MM.1S (cell line): ENCODE measurements around the gene GSTP1.
"Not testable (repeated sequence)": the region's sequence is repeated elsewhere in the genome, so short reads cannot be mapped to it uniquely, and the experiment has no call there.

ENCODE experiments used
- DNase-seq: peaks from one replicate; pipeline ENCODE4 v3.0.0-alpha.2; 2015
- H2AFZ ChIP-seq: fragments of 300-600 bp; sonication (generic); 2 replicates; pipeline ENCODE4 v1.6.0; 2016; ENCODE audit warnings: antibody characterized with exemption, low read length
- H3F3A ChIP-seq: fragments of 300-600 bp; sonication (generic); 2 replicates; pipeline ENCODE4 v1.6.1; 2016; ENCODE audit warnings: mild to moderate bottlenecking, antibody characterized with exemption, low read length, moderate library complexity, mixed read lengths; ENCODE audit not compliant: insufficient read depth
- H3K27ac ChIP-seq: fragments of 300-600 bp; sonication (generic); 2 replicates; pipeline ENCODE4 v1.5.1; 2016; ENCODE audit warnings: mild to moderate bottlenecking, low read length
- H3K27me3 ChIP-seq: fragments of 300-600 bp; sonication (generic); replicated peaks from 2 replicates; pipeline ENCODE4 v1.6.0; 2016; ENCODE audit warnings: low read length; ENCODE audit not compliant: insufficient read depth
- H3K36me3 ChIP-seq: fragments of 300-600 bp; sonication (generic); replicated peaks from 2 replicates; pipeline ENCODE4 v1.6.1; 2016; ENCODE audit warnings: mild to moderate bottlenecking, low read length, mixed read lengths; ENCODE audit not compliant: insufficient read depth
- H3K4me1 ChIP-seq: fragments of 300-600 bp; sonication (generic); 2 replicates; pipeline ENCODE4 v1.6.1; 2016; ENCODE audit warnings: low read length, mixed read lengths
- H3K4me2 ChIP-seq: fragments of 300-600 bp; sonication (generic); 2 replicates; pipeline ENCODE4 v1.6.0; 2016; ENCODE audit warnings: low read depth, low read length
- H3K4me3 ChIP-seq: fragments of 300-600 bp; sonication (generic); 2 replicates; pipeline ENCODE4 v1.5.1; 2016; ENCODE audit warnings: low read length, mixed read lengths
- H3K79me2 ChIP-seq: fragments of 300-600 bp; sonication (generic); 2 replicates; pipeline ENCODE4 v1.6.1; 2016; ENCODE audit warnings: mixed run types, low read length, mixed read lengths
- H3K9ac ChIP-seq: fragments of 300-600 bp; sonication (generic); 2 replicates; pipeline ENCODE4 v1.6.1; 2016; ENCODE audit warnings: low read length, mixed read lengths
- H3K9me2 ChIP-seq: fragments of 300-600 bp; sonication (generic); replicated peaks from 2 replicates; pipeline ENCODE4 v1.6.1; 2016; ENCODE audit warnings: mild to moderate bottlenecking, low read length, mixed read lengths; ENCODE audit not compliant: insufficient read depth
- H3K9me3 ChIP-seq: fragments of 300-600 bp; sonication (generic); replicated peaks from 2 replicates; pipeline ENCODE4 v1.6.1; 2016; ENCODE audit warnings: mild to moderate bottlenecking, low read length, mixed read lengths; ENCODE audit not compliant: insufficient read depth
- H4K20me1 ChIP-seq: fragments of 300-600 bp; sonication (generic); 2 replicates; pipeline ENCODE4 v1.6.1; 2016; ENCODE audit warnings: mild to moderate bottlenecking, low read length, moderate library complexity, mixed read lengths; ENCODE audit not compliant: insufficient read depth
- EZH2 ChIP-seq: fragments of 300-600 bp; sonication (generic); optimal IDR thresholded peaks from 2 replicates; pipeline ENCODE3; 2017; ENCODE audit warnings: low read depth, mild to moderate bottlenecking, antibody characterized with exemption, low read length, mixed read lengths
- EZH2phosphoT487 ChIP-seq: fragments of 300-600 bp; sonication (generic); IDR thresholded peaks from 2 replicates; pipeline ENCODE4 v1.6.1; 2018; ENCODE audit warnings: antibody characterized with exemption, low read length
- TF ChIP-seq, protein P1 (sequence below): fragments of 300-600 bp; sonication (generic); IDR thresholded peaks from 2 replicates; pipeline ENCODE4 v1.5.1; 2016; ENCODE audit warnings: antibody characterized with exemption, low read length, mixed read lengths

The GSTP1 gene

DNA sequence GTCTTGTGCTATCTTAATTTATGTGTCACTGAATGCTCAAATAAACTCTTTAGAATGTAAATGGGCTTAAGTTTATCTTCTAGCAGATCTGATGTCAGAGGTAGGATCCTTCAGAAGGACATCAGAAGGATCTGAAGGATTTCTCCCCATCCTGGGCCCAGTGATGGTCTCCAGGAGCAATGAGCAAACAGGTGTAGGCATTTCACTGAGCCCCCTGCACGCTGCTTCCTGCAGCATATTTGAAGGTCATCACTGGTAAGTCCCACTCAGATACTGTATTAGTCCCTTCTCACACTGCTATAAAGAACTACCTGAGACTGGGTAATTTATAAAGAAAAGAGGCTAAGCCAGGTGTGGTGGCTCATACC lies 4.5 kb downstream of the GSTP1 start:
- peaks cover 8% of the 10 kb centered on the region; the same call in 1 of the 2 replicates for H3K36me3 ChIP-seq
- peaks cover 24% of the 10 kb centered on the region for H3K79me2 ChIP-seq
- peak overlapping the region; percentile 49; the same call in 1 of the 2 replicates for H3K4me2 ChIP-seq
- H3K9ac ChIP-seq: peak overlapping the region; percentile 2; the same call in 1 of the 2 replicates
- H3K9me3 ChIP-seq: no peaks in the 10 kb centered on the region
- TF ChIP-seq EZH2: no peak
- TF ChIP-seq, protein P1, sequence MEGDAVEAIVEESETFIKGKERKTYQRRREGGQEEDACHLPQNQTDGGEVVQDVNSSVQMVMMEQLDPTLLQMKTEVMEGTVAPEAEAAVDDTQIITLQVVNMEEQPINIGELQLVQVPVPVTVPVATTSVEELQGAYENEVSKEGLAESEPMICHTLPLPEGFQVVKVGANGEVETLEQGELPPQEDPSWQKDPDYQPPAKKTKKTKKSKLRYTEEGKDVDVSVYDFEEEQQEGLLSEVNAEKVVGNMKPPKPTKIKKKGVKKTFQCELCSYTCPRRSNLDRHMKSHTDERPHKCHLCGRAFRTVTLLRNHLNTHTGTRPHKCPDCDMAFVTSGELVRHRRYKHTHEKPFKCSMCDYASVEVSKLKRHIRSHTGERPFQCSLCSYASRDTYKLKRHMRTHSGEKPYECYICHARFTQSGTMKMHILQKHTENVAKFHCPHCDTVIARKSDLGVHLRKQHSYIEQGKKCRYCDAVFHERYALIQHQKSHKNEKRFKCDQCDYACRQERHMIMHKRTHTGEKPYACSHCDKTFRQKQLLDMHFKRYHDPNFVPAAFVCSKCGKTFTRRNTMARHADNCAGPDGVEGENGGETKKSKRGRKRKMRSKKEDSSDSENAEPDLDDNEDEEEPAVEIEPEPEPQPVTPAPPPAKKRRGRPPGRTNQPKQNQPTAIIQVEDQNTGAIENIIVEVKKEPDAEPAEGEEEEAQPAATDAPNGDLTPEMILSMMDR: no peak
- no peak for TF ChIP-seq EZH2phosphoT487
- no peak overlapping the region for H3K4me3 ChIP-seq
- no peak overlapping the region for H2AFZ ChIP-seq
- H3K4me1 ChIP-seq: peaks cover 37% of the 10 kb centered on the region
- H4K20me1 ChIP-seq: peaks cover 3% of the 10 kb centered on the region; the same call in 1 of the 2 replicates
- no peaks in the 10 kb centered on the region for H3K27me3 ChIP-seq
- H3F3A ChIP-seq: peaks cover 44% of the 10 kb centered on the region
- H3K27ac ChIP-seq: peak overlapping the region; percentile 68
- H3K9me2 ChIP-seq: no peaks in the 10 kb centered on the region
- DNase-seq: no peak

DNA sequence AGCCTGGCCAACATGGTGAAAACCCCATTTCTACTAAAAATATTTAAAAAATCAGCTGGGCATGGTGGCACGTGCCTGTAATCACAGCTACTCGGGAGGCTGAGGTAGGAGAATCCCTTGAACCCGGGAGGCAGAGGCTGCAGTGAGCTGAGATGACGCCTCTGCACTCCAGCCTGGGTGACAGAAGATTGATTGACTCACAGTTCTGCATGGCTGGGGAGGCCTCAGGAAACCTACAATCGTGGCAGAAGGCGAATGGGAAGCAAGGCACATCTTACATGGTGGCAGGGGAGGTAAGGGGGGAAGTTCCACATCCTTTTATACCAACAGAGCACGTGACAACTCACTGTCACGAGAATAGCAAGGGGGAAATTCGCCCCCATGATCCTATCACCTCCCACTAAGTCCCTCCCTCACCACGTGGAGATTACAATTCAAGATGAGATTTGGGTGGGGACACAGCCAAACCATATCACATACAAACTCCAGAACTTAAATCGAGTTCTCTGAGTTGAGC lies 5.3 kb downstream of the GSTP1 start:
- H3K36me3 ChIP-seq, H3K9ac ChIP-seq, H2AFZ ChIP-seq, H3K4me2 ChIP-seq, H3K9me2 ChIP-seq, H3K27me3 ChIP-seq, H3K4me3 ChIP-seq, H4K20me1 ChIP-seq, H3K27ac ChIP-seq, DNase-seq, H3K9me3 ChIP-seq: not testable (repeated sequence)
- H3K79me2 ChIP-seq: peaks cover 19% of the 10 kb centered on the region
- peaks cover 44% of the 10 kb centered on the region for H3F3A ChIP-seq
- peaks cover 37% of the 10 kb centered on the region for H3K4me1 ChIP-seq

- no peak overlapping the region for H3K4me3 ChIP-seq
- no peak overlapping the region for H3K9ac ChIP-seq
- H4K20me1 ChIP-seq: no peaks in the 10 kb centered on the region
- no peaks in the 10 kb centered on the region for H3K36me3 ChIP-seq
- H3K9me2 ChIP-seq: no peaks in the 10 kb centered on the region
- H2AFZ ChIP-seq: no peak overlapping the region
- H3K4me2 ChIP-seq: no peak overlapping the region
- peaks cover 4% of the 10 kb centered on the region for H3F3A ChIP-seq
- no peak overlapping the region for H3K27ac ChIP-seq
- no peak for DNase-seq
- H3K4me1 ChIP-seq: peaks cover 5% of the 10 kb centered on the region
- no peaks in the 10 kb centered on the region for H3K79me2 ChIP-seq
- no peak for TF ChIP-seq EZH2phosphoT487
- TF ChIP-seq EZH2: no peak
- TF ChIP-seq, protein P1: no peak
- H3K9me3 ChIP-seq: no peaks in the 10 kb centered on the region
- no peaks in the 10 kb centered on the region for H3K27me3 ChIP-seq
Observed at GRCh38 chr11:67592880-67593564, 9.4 kb downstream of the GSTP1 start.

DNA sequence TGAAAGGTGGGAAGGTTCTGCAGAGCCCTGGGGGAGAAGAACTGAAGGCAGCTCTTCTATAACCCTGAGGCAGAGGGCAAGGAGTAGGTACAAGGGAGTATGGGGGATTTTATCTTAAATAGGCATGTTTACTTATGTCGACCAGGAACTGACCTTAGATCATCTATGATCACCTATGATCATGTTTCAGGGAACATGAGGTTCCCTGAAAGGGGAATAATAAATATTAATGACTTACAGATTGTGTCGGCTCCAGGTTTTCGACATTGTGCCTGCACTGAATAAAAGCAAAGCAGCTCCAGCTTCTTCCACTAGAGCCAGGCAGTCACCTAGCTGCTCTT lies 9.9 kb downstream of the GSTP1 start:
- Histone ChIP-seq H3K9me3 (no peaks in the 10 kb centered on the region), H3K27me3 (no peaks in the 10 kb centered on the region), H3K4me3 (no peak overlapping the region), H3K4me2 (no peak overlapping the region), H3K79me2 (no peaks in the 10 kb centered on the region), H3K9ac (no peak overlapping the region), H3K27ac (no peak overlapping the region), H3K4me1 (no peaks in the 10 kb centered on the region), H4K20me1 (no peaks in the 10 kb centered on the region), H3K9me2 (no peaks in the 10 kb centered on the region), H2AFZ (no peak overlapping the region), H3K36me3 (no peaks in the 10 kb centered on the region), H3F3A (no peaks in the 10 kb centered on the region; the same call in 1 of the 2 replicates)
- no peak for TF ChIP-seq EZH2
- TF ChIP-seq, protein P1: no peak
- no peak for TF ChIP-seq EZH2phosphoT487
- no peak for DNase-seq
